ENCODE data around the gene LDHD.

LDHD gene

GRCh38 chr16:75068085-75069031, 48.2 kb downstream of the LDHD start:
- in situ Hi-C loops (cut with MboI; ENCODE audit: low pct_unique_long_range_greater_than_20kb, low sequenced_read_pairs) = no loop called here
- no peak for DNase-seq

GRCh38 chr16:75066861-75067447, 49.6 kb downstream of the LDHD start:
- no peak for DNase-seq
- in situ Hi-C loops (cut with MboI; ENCODE audit: low pct_unique_long_range_greater_than_20kb, low sequenced_read_pairs) = no loop called here

GRCh38 chr16:75065521-75066149, 50.9 kb downstream of the LDHD start:
- DNase-seq = no peak
- in situ Hi-C loops (cut with MboI; ENCODE audit: low pct_unique_long_range_greater_than_20kb, low sequenced_read_pairs) = no loop called here

- in situ Hi-C loops (cut with MboI; ENCODE audit: low pct_unique_long_range_greater_than_20kb, low sequenced_read_pairs) = no loop called here
- DNase-seq = peak; percentile 52
Observed at GRCh38 chr16:75065149-75065505, 51.5 kb downstream of the LDHD start.

- DNase-seq = peak; percentile 98
- in situ Hi-C loops (cut with MboI; ENCODE audit: low pct_unique_long_range_greater_than_20kb, low sequenced_read_pairs) = no loop called here
Observed at GRCh38 chr16:75064403-75065148, 52.0 kb downstream of the LDHD start.

GRCh38 chr16:75063549-75064088, 53.0 kb downstream of the LDHD start:
- in situ Hi-C loops (cut with MboI; ENCODE audit: low pct_unique_long_range_greater_than_20kb, low sequenced_read_pairs) = no loop called here
- no peak for DNase-seq

GRCh38 chr16:75062976-75063346, 53.6 kb downstream of the LDHD start:
- peak; percentile 51 for DNase-seq
- in situ Hi-C loops (cut with MboI; ENCODE audit: low pct_unique_long_range_greater_than_20kb, low sequenced_read_pairs) = no loop called here

- DNase-seq = no peak
- in situ Hi-C loops (cut with MboI; ENCODE audit: low pct_unique_long_range_greater_than_20kb, low sequenced_read_pairs) = no loop called here
Observed at GRCh38 chr16:75062135-75062975, 54.2 kb downstream of the LDHD start.

Data from KBM-7 (cell line).